AG08396 (cell line): ENCODE results near the gene SMKR1.
"Not testable (repeated sequence)": the region's sequence is repeated elsewhere in the genome, so short reads cannot be mapped to it uniquely, and the experiment has no call there.

Source experiments
- DNase-seq: peaks from one replicate; pipeline ENCODE4 v3.0.0; 2012; ENCODE audit warnings: low spot score, mixed read lengths

Gene SMKR1

GRCh38 chr7:129482781-129483180, 19.6 kb upstream of the SMKR1 start:
- DNase-seq = no peak

- DNase-seq = peak; percentile 69
These were observed 12.8 kb upstream of the SMKR1 start for GRCh38 chr7:129489491-129489890.

GRCh38 chr7:129492391-129492790, 9.9 kb upstream of the SMKR1 start:
- DNase-seq = no peak

GRCh38 chr7:129493555-129493954, 8.8 kb upstream of the SMKR1 start:
- DNase-seq = no peak

- peak; percentile 59 for DNase-seq
These were observed 8.3 kb upstream of the SMKR1 start for GRCh38 chr7:129494041-129494440.

- no peak for DNase-seq
These were observed 6.3 kb upstream of the SMKR1 start for GRCh38 chr7:129495987-129496386.

- DNase-seq = no peak
These were observed 5.7 kb upstream of the SMKR1 start for GRCh38 chr7:129496653-129497052.

GRCh38 chr7:129497156-129497555, 5.2 kb upstream of the SMKR1 start:
- no peak for DNase-seq

- no peak for DNase-seq
These were observed 4.3 kb upstream of the SMKR1 start for GRCh38 chr7:129498021-129498420.

GRCh38 chr7:129499999-129500398, 2.3 kb upstream of the SMKR1 start:
- no peak for DNase-seq

- no peak for DNase-seq
These were observed 666 bp downstream of the SMKR1 start for GRCh38 chr7:129502708-129503685.

GRCh38 chr7:129503725-129504124, 1.4 kb downstream of the SMKR1 start:
- DNase-seq = no peak

- no peak for DNase-seq
These were observed 9.9 kb downstream of the SMKR1 start for GRCh38 chr7:129512192-129512591.

- DNase-seq = no peak
These were observed 11.2 kb downstream of the SMKR1 start for GRCh38 chr7:129513546-129513945.

GRCh38 chr7:129514683-129515082, 12.4 kb downstream of the SMKR1 start:
- DNase-seq = peak; percentile 51

GRCh38 chr7:129515381-129515780, 13.1 kb downstream of the SMKR1 start:
- DNase-seq = no peak

GRCh38 chr7:129517931-129518330, 15.6 kb downstream of the SMKR1 start:
- no peak for DNase-seq

- DNase-seq = no peak
These were observed 17.1 kb downstream of the SMKR1 start for GRCh38 chr7:129519464-129519863.

GRCh38 chr7:129522088-129522970, 20.0 kb downstream of the SMKR1 start:
- DNase-seq = peak; percentile 38

- no peak for DNase-seq
These were observed 20.6 kb downstream of the SMKR1 start for GRCh38 chr7:129522971-129523340.

GRCh38 chr7:129523924-129524323, 21.6 kb downstream of the SMKR1 start:
- DNase-seq = no peak

GRCh38 chr7:129524405-129524804, 22.1 kb downstream of the SMKR1 start:
- DNase-seq = not testable (repeated sequence)
